Esophagus muscularis mucosa (tissue), 4 donors: ENCODE results near the gene CNOT4. TPM values are rescaled to one million over a fixed set of nuclear protein-coding genes. Genes with fewer than 3 reads are reported as not detected.

Experiments
- DNase-seq: peaks from one replicate; pipeline ENCODE4 v3.0.0-alpha.2; 2017; ENCODE audit errors: extremely low spot score
- H3K27ac ChIP-seq, 4 donors: fragments of 200-600 bp; sonication (generic); replicated peaks in 1 of 4; 1 replicate in 3 of 4; 2 replicates in 1 of 4; pipeline ENCODE4 v1.5.1; 2016 to 2019; ENCODE audit warnings: mild to moderate bottlenecking in 1 of 4
- H3K27me3 ChIP-seq, 4 donors: fragments of 200-600 bp; sonication (generic); one replicate each; pipeline versions ENCODE4 v1.5.1 to v1.6.0; 2016 to 2019
- H3K36me3 ChIP-seq, 4 donors: fragments of 200-600 bp; sonication (generic); one replicate each; pipeline ENCODE4 v1.5.1; 2016 to 2019
- H3K4me1 ChIP-seq, 4 donors: fragments of 200-600 bp; sonication (generic); one replicate each; pipeline ENCODE4 v1.5.1; 2016 to 2019
- H3K4me3 ChIP-seq, 4 donors: fragments of 200-600 bp; sonication (generic); 1 replicate in 2 of 4; 2 replicates in 2 of 4; pipeline ENCODE4 v1.5.1; 2016 to 2019; ENCODE audit warnings: mild to moderate bottlenecking in 4 of 4, moderate library complexity in 1 of 4
- H3K9me3 ChIP-seq, 4 donors: fragments of 200-600 bp; sonication (generic); 1 replicate in 3 of 4; 2 replicates in 1 of 4; pipeline ENCODE4 v1.5.1; 2016 to 2019
- CTCF ChIP-seq, 3 experiments: fragments of 200-600 bp in 2 of 3; fragments of 450-650 bp in 1 of 3; sonication (generic) in 2 of 3; IDR thresholded peaks; one replicate each; pipeline ENCODE4 v1.5.1; 2017 to 2019; ENCODE audit warnings: antibody characterized with exemption in 3 of 3, mild to moderate bottlenecking in 2 of 3, moderate library complexity in 1 of 3
- EP300 ChIP-seq: sonication (generic); formaldehyde crosslinking; IDR thresholded peaks from one replicate; pipeline ENCODE4 v1.6.1; 2017; ENCODE audit warnings: antibody characterized with exemption
- POLR2A ChIP-seq: fragments of 450-650 bp; IDR thresholded peaks from one replicate; pipeline ENCODE4 v1.6.1; 2017; ENCODE audit warnings: antibody characterized with exemption, moderate library complexity, mild to moderate bottlenecking, low read depth
- POLR2AphosphoS5 ChIP-seq, 2 donors: sonication (generic); formaldehyde crosslinking; IDR thresholded peaks; one replicate each; pipeline ENCODE4 v1.6.1; 2017; ENCODE audit warnings: antibody characterized with exemption in 2 of 2
- WGBS: methylation state at CpG from one replicate; pipeline ENCODE4 v1.1.5; 2018; 5-methylcytosine and 5-hydroxymethylcytosine counted together
- intact Hi-C: fragments of 100-400 bp; cut with DNase I; formaldehyde crosslinking; loops from one replicate; pipeline ENCODE4 v1.15.1; 2023
- total RNA-seq, 4 donors: library from RNA; depleted of rRNA; stranded (reverse); fragments of >200 nt; gene quantifications; one replicate each; pipeline versions ENCODE4 v1.1.0 to v1.2.1, GENCODE V29; 2016

Gene CNOT4
- total RNA-seq, 4 donors from 2014 or later, result 18.6 to 28.7 (median 26.4) TPM

DNA sequence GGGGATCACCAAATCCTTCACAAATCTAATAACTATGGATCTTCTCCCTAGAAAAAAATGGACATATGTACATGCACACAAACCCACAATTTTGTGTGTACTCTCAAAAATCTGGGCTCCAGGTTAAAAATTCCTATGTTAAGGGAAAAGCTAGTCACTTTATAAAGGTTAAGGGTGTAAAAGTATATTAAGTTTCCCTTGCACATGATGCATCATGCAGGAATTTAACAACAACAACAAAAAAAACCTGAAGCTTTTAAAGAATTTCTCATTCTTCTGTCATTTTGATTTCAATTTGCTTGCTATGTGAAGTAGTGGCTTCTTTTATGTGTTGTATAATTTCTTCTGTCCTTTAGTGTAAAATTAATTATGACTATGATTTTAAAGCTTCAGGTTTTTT is 123.7 kb downstream of the CNOT4 start:
- intact Hi-C loops, result no loop called here
- TF ChIP-seq POLR2A, result no peak
- TF ChIP-seq POLR2AphosphoS5 (IDR thresholded peaks at IDR 0.05), result no peak
- Histone ChIP-seq H3K9me3 (no peaks in the 10 kb centered on the region), H3K4me1 (peaks cover 0 to 12% (median 6%) of the 10 kb centered on the region in 4 donors), H3K27me3 (no peaks in the 10 kb centered on the region), H3K4me3 (no peak overlapping the region), H3K27ac (no peak overlapping the region), H3K36me3 (no peaks in the 10 kb centered on the region)
- DNase-seq, result no peak

DNA sequence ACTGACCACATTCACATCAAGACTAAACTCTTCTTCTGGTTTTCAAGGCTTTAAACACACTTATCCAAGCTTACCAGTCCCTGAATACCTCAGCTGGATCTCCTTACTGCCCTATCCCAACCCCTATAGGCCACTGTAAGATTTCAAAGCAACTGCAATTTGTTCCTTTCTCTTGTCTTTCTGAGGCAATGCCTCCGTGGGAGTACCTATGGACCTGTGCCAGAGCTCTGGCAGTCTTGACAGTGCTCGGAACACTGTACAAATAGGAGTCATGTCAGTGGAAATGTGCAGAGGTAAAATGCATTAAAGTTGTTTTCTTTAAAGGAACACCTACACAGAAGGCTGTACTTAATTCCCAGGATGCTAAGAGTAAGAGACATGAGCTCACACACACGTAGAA is 124.7 kb downstream of the CNOT4 start:
- no peak overlapping the region for H3K4me3 ChIP-seq
- peaks cover 0 to 12% (median 4%) of the 10 kb centered on the region in 4 donors for H3K4me1 ChIP-seq
- no peak overlapping the region for H3K27ac ChIP-seq
- H3K36me3 ChIP-seq, result no peaks in the 10 kb centered on the region
- DNase-seq, result no peak
- no peaks in the 10 kb centered on the region for H3K27me3 ChIP-seq
- H3K9me3 ChIP-seq, result no peaks in the 10 kb centered on the region
- 37% methylated on average over 3 of the region's 3 CpGs for WGBS
- TF ChIP-seq POLR2AphosphoS5 (IDR thresholded peaks at IDR 0.05) (no peak), EP300 (no peak), CTCF (IDR thresholded peaks at IDR 0.05) (no peak), POLR2A (no peak)
- intact Hi-C loops, result no loop called here

- no peak for TF ChIP-seq POLR2A
- TF ChIP-seq EP300, result no peak
- no peak for TF ChIP-seq POLR2AphosphoS5 (IDR thresholded peaks at IDR 0.05)
- TF ChIP-seq CTCF (IDR thresholded peaks at IDR 0.05), result no peak
- H3K27me3 ChIP-seq, result no peaks in the 10 kb centered on the region
- H3K36me3 ChIP-seq, result no peaks in the 10 kb centered on the region
- no peak for DNase-seq
- H3K9me3 ChIP-seq, result no peaks in the 10 kb centered on the region
- intact Hi-C loops, result no loop called here
- no peak overlapping the region for H3K4me3 ChIP-seq
- H3K27ac ChIP-seq, result no peak overlapping the region
- H3K4me1 ChIP-seq, result peaks cover 0 to 5% (median 0%) of the 10 kb centered on the region in 4 donors
- 91% methylated on average over 2 of the region's 2 CpGs for WGBS
Observed at GRCh38 chr7:135383525-135384175, 126.3 kb downstream of the CNOT4 start.

GRCh38 chr7:135382173-135382572 is 127.7 kb downstream of the CNOT4 start:
- H3K36me3 ChIP-seq, result no peaks in the 10 kb centered on the region
- no peaks in the 10 kb centered on the region for H3K27me3 ChIP-seq
- peaks cover 0 to 5% (median 0%) of the 10 kb centered on the region in 4 donors for H3K4me1 ChIP-seq
- 93% methylated on average over 3 of the region's 3 CpGs for WGBS
- no peak for DNase-seq
- H3K27ac ChIP-seq, result no peak overlapping the region
- no peak overlapping the region for H3K4me3 ChIP-seq
- TF ChIP-seq CTCF (IDR thresholded peaks at IDR 0.05) (no peak), POLR2AphosphoS5 (IDR thresholded peaks at IDR 0.05) (no peak), EP300 (no peak), POLR2A (no peak)
- no peaks in the 10 kb centered on the region for H3K9me3 ChIP-seq
- intact Hi-C loops, result no loop called here

DNA sequence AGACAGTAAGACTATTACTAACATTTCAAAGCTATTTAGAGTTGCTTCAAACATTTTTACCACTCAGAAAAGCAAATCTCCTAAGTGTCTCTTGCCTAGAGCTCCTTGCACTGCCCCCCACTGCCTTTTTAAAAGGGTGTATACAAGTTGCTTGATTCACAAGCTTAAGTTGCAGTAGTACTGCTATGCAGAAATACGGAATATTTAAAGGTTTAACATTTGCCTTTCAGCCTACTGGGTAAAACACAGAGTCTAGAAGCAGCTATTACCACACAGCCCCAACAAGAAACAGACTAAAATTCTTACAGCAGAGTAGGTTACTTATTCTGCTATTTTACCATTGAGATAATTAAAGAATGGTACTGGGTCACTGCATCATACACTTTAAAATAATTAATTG is 128.5 kb downstream of the CNOT4 start:
- Histone ChIP-seq H3K9me3 (no peaks in the 10 kb centered on the region), H3K27me3 (no peaks in the 10 kb centered on the region), H3K4me3 (no peak overlapping the region), H3K27ac (no peak overlapping the region), H3K36me3 (no peaks in the 10 kb centered on the region), H3K4me1 (peaks cover 0 to 5% (median 0%) of the 10 kb centered on the region in 4 donors)
- DNase-seq, result no peak
- no peak for TF ChIP-seq POLR2A
- no peak for TF ChIP-seq EP300
- no peak for TF ChIP-seq POLR2AphosphoS5 (IDR thresholded peaks at IDR 0.05)
- no peak for TF ChIP-seq CTCF (IDR thresholded peaks at IDR 0.05)
- intact Hi-C loops, result no loop called here
- 100% methylated on average over 1 of the region's 1 CpG for WGBS
